HG03025 (cell line): Measurements from ENCODE around the gene AMER3.
A peak's percentile ranks its signal among the peaks of the same experiment; 100 is the strongest.

ENCODE experiments used
- ATAC-seq: cut with Tn5 transposase; IDR thresholded peaks from one replicate; pipeline ENCODE4 v1.9.1; 2021; ENCODE audit warnings: mild to moderate bottlenecking, moderate library complexity; ENCODE audit not compliant: unreplicated experiment, low FRiP score

The AMER3 gene

DNA sequence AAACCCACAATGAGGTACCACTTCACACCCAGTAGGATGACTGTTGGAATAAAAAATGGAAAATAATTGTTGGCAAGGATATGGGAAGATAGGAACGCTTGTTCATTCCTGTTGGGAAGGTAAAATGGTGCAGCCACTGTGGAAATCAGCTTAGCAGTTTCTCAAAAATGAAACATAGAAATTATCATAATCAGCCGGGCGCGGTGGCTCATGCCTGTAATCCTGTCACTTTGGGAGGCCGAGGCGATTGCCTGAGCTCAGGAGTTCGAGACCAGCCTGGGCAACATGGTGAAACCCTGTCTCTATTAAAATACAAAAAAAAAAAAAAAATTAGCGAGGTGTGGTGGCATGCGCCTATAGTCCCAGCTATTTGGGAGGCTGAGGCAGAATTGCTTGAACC, 23.4 kb downstream of the AMER3 start:
- ATAC-seq = no peak

DNA sequence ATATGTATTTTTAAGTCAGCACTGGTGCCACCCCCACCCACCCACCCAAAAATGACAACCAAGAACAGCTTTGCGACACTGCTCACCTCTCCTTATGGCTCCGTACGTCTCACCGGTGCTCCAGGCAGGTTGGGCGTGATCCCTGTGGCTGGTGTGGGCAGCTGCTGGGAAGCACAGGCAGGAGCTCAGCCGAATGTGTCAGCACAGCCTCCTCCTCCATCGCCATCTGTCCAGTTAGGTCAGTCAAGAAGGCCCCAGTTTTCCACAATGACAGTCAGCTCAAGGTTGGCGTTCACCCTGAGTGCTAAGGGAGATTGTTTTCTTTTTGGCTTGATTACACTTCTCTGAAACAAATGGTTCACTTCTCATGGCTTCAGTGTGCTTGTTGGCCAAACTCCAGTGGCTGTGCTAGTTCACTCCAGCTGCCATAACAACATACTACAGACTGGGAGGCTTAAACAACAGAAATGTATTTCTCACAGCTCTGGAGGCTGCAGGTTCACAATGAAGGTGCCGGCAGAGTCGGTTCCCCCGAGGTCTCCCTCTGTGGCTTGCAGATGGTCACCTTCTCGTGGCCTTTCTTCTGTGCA, 30.2 kb downstream of the AMER3 start:
- no peak for ATAC-seq

DNA sequence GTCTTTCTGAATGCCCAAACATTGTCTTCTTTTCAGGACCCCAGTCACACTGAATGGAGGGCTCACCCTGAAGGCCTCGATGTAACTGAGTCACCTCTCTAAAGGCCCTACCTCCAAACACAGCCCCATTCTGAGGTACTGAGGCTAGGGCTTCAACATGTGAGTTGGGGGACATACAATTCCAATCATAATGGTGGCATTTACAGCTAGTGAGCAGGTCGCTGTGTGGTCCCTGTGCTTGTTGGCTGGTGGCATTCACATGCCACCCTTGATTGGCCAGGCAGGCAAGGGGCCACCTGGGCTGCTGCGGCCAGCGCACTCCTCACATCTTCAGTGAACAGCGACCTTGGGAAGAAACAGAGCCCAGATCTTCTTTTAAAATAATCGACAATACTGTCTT, 30.7 kb downstream of the AMER3 start:
- ATAC-seq = no peak

DNA sequence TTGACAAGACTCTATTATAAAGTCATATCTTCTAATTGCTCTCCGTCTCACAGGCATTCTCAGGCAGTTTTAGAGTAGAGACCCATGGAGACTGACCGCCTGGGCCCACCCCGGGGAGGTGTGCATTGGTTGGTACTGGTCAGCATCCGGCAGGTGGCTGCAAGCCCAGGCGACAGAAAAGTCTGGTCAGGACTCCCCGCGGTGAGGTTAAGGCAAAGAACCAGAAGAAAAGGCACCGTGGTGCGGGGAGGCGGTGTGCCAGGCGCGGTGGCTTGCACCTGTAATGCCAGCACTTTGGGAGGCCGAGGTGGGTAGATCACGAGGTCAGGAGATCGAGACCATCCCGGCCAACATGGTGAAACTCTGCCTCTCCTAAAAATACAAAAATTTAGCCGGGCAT, 32.5 kb downstream of the AMER3 start:
- no peak for ATAC-seq

DNA sequence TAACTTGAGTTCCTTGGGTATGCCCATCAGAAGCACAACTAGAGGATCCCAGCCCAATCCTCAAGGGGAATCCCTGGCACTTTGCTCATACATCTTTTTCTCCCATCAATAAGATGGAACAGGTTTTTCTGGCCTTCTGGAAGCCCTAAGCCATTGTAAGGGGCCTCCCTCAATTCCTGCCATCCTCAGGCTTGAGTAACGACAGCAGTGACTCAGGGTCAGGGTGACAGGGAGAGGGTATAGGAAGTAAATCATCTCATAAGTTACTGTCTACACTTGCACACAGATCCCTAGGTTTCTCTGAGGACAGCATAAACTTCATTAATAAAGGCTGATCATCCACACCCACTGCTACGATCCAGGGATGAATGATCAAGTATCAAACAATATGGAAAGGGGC, 35.0 kb downstream of the AMER3 start:
- no peak for ATAC-seq

DNA sequence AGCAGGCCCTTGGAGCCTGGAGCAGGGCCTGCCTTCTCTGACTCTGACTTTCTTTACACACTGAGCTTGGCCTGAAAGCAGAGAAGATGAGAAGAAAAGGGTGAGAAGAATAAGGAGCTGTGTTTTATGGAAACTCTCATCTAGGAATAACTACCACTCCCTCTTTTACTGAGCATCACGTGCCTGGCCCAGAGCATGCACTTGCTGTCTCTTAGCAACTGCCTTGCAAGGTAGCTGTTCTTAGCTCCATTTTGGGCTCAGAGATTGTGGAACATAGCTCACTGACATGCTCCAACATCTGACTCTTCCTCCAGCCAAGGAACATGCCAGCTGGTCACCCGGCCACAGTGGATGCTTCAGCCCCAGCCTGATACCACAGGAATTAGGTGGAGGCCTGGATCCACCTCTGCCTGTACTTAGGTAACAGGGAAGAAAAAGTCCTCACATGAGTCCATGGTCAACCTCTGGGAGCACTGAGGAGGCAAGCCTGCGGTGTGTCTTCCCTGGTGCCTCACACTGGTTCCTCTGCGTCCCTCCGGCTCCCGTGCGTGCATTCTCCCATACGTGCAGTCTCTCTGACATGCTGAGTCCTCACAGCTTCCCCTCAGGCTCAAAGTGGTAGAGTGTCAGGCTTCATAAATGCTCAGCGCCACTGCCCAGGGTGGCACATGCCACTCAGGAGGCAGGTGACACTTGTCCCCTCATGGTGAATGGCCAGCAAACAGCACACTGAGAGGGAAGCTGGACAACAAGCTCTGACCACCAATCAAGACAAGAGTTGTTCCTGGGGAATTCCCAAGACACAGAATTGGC, 35.7 kb downstream of the AMER3 start:
- ATAC-seq = no peak

DNA sequence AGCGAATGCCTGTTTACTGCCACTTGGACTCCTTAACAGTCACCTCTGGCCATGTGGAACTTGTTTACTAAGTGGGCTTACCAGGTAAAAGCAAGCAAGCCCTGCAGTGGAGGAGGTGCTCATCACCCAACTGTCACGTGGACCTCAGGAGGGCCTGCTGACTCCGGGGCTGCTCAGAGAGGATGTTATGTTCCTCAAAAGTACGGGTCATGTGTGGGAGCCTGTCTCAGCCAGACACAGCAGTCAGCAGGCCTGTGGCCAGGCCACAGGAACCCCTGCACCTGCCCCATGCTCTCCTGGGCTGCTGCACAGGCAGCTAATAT, 36.2 kb downstream of the AMER3 start:
- no peak for ATAC-seq

DNA sequence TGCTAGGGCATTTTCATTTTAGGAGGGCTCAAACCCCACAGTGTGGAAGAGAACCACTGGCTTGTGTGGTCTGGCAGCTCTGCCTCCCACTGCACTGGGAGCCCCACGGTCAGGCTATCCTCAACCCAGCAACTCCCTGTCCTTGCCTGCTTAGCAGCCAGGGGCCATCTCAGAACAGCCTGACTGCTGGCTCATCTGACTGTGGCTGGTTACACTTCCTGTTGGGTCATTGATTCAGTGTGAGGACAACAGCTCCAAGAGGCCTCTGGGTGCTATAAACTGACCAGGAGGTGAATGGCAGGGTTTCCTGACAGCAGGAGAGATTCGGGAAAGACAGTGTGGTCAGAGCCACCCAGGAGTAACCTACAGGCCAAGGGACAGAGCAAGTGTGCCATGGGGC, 40.1 kb downstream of the AMER3 start:
- no peak for ATAC-seq

DNA sequence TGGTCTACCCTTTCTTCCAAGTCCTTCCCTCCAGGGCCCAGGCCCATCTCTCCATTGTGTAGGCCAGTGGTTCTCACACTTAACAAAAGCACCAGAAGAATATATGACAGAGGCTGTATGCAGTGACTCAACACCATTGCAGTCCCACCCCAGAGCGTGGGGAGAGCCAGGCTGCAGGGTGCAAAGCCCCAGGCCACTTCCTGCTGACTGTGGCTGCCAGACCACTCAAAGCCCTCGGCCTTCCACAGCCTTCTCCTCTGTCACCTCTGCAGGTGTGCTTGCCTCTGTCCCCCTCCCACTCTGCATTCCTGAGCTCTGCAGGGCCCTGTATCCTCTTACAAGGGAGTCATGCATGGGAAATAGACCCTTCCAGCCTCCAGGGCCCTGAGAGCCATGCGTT, 41.0 kb downstream of the AMER3 start:
- no peak for ATAC-seq

DNA sequence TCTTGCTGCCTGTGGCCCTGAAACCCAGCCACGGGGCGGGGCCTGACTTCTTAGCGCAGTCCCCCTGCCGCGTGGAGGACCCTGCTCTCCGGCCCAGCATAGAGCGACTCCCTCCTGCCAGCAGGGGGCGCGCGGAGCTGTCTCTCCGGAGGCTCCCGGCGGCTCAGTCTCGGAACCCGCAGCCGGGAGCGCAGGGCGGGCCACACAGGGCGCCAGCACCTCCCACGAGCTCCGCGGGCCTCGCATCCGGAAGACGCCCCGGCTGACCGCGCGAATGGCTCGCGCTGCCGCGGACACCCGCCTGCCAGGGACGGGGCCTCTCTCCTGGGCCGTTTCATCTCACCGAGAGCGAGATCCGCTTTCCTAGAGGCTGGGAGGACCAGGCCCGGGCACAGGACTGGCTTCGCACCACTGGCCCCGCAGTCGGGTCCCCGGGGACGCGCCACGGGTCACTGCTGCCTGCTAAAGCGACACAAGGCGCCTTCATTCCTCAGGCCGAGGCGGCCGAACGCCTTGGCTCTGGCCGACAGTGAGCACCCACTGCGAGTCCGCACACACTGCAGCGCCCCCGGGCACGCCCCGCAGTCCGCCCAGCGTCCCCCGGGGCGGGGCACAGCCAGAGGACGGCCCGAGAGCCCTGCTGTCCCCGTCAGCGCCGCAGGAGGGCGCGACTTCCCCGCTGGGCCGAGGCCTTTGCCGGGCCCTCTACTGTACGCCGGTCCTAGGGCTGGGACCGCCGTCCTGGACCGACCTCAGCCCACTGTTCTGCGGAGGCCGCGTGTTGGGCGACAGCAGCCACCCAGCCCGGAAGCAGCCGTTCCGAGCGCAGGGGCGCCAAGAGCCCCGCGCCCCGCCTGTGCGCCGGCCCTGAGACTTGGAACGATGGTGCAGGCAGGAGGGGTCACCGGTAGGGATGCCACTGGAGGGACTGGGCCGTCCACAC, 42.4 kb downstream of the AMER3 start:
- peak; percentile 96 for ATAC-seq

DNA sequence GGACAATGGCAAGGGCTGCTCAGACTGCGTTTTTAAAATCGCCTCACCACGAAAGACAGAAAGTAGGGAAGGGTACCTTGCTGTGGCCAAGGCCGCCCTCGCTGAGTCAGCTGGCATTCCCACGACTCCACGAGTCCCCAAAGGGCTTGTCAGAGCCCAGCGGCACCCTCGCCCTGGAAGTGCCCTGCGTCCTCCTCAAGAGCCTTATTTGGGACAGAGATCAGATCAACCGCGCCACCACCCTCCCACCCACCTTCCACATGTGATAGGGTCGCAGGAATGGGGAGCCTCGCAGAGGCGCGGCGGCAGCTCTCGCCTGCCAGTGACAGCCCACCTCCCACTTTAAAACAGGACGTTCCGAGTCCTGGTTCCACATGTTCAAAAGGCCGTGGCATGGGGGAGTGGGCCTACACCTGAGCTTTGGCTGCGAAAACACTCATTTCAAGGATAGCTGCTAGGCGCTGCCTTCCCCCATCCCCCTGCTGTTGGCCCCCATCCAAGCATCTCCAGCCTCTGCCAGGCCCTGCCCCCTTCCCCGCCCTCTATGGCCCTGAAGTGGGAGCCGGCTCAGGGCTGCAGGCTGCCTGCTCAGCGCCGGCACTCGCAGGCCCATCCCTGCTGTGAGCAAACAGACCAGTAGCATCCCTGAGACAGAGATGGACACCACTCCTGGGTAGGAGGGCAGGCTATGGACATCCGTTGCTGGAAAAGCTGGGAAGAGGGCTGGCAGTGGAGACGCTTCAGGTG, 43.3 kb downstream of the AMER3 start:
- ATAC-seq = no peak

DNA sequence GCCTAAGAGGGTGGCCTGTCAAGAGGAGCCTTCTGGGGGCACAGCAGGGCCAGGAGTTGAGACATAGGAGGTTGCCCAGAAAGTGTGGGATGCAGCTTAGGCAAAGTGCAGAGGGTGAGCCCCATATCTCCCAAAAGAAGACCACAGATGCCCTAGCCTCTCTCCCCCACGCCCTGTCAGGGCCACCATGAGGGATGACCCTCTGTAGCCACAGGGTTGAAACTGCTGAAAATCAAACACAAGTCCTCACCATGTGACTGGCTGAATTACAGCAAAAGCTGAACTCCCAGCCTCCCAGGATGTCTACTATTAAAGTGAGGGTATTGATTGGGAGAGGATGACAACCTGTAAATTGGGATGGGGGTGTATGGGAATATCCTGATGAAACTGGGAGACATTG, 44.0 kb downstream of the AMER3 start:
- no peak for ATAC-seq

DNA sequence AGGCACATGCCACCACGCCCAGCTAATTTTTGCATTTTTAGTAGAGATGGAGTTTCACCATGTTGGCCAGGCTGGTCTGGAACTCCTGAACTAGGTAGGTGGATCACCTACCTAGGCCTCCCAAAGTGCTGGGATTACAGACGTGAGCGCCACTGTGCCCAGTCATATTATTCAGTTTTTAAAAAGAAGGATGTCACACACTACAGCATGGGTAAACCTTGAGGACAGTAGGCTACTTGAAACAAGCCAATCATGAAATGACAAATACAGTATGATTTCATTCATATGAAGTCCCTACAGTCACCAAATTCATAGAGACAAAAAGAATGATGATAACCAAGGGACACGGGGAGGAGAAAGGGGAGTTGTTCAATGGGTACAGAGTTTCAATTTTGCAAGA, 50.3 kb downstream of the AMER3 start:
- ATAC-seq = no peak

DNA sequence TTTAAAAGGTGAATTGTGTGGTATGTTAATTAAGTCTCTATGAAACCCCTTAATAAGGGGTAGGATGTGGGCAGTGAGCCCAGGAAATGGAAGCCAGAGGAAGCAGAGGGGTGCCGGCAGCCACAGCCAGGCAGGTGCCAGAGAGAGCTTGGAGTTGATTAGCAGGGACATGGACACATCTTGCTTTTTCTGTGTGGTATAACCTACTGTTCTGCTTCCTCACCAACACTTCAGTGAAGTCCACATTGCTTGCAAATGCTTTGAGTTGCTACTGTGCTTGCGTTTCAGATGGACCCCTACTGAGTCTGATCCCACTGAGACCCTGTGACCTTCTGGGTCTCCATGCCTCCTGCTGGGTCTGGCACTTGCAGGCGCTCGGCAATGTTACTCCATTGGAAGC, 51.0 kb downstream of the AMER3 start:
- ATAC-seq = no peak

DNA sequence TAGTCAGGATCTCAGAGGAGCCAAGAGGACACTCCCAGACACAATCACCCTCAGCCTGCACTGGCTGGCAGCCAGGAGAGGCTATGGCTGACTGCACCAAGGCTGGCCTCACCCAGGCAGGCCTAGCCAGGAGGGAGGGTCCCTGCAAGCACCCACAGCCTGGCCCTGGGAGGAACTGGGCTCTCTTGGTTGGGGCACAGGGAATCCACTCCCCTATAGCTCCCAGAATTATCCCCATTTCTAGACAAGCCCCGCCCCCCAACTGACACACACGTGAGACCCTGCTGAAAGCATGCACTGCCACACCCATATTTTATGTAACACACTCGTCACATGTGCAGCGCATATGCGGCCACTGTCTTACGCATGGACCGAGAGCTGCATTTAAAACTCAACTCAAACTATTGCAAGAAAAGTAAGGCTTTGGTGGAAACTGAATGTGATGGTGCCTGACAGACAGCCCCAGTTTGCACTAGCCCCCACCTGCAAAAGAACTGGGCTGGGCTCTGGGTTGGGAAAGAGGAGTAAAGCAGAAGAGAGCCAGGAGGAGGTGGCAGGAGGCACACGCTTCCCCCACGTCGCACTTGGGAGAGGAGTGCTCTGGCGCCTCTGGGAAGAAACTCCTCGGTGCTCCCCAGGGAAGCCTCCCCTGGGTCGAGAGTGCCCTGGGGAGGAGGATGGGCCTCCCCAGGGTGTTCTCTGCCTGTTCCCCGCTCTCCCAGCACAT, 52.5 kb downstream of the AMER3 start:
- ATAC-seq = no peak

DNA sequence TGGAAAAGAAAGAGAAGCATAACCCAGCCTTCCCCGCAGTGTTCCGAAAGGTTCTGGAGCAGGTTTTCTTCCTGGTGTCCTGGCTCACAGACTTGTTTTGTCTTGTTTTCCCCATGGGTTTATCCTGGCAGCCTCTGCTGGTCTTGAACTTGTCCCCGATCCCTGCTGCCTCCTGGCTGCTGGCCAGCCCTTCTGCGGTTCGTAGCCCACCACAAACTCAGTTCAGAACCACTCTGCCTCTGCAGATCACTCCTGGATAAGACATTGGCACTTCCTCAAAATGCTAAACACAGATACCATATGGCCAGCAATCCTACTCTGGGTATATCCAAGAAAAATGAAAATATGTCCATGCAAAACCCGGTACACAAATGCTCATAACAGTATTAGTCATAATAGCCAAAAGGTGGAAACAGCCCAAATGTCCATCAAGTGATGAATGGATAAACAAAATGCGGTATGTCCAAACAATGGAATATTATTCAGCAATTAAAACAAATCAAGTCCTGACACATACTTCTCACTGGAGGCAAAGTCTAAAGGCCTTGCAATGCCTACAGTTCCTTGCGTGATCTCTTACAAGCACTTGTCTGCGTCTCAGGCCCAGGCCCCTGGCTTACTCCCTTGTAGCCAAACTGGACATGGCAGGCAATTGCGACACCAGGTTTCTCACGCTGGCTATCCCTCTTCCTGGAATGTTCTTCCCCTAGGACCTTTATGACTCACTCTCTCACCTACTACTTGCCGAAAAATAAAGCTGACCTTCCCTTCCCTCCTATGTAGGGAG, 53.3 kb downstream of the AMER3 start:
- no peak for ATAC-seq

DNA sequence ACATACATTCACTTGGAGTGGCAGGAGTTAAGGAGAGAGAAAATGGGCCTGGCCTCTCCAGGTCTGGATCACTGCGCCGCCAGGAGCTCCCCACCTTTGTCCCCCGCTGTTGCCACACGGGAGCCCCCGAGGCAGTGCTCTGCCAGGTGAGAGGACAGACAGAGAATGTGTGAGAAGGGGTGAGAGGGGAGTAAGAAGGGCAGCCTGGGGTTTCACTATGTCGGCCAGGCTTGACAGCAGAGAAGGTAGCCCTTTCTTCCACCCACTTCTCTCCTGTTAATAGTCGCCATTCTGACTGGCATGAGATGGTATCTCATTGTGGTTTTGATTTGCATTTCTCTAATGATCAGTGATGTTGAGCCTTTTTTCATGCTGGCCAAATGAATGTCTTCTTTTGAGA, 55.1 kb downstream of the AMER3 start:
- ATAC-seq = no peak

DNA sequence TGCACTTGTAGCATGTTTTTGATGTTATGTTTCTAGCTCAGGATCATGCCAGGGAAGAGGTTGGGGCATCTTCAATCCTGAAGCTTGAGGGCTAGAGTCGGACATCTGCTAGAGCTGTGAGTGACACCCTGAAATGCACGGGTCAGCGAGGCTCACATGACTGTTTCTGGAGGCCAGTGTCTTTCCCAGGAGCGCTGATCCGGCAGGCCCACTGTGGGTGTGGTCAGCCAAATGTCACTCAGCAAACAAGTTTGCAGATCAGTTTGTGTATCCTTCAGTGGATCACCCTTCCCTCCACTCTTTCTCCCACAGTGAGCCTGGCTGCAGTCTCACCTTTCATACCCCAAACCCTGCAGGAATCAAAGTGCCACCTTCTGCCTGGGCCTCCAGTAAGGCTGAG, 58.4 kb downstream of the AMER3 start:
- ATAC-seq = no peak

DNA sequence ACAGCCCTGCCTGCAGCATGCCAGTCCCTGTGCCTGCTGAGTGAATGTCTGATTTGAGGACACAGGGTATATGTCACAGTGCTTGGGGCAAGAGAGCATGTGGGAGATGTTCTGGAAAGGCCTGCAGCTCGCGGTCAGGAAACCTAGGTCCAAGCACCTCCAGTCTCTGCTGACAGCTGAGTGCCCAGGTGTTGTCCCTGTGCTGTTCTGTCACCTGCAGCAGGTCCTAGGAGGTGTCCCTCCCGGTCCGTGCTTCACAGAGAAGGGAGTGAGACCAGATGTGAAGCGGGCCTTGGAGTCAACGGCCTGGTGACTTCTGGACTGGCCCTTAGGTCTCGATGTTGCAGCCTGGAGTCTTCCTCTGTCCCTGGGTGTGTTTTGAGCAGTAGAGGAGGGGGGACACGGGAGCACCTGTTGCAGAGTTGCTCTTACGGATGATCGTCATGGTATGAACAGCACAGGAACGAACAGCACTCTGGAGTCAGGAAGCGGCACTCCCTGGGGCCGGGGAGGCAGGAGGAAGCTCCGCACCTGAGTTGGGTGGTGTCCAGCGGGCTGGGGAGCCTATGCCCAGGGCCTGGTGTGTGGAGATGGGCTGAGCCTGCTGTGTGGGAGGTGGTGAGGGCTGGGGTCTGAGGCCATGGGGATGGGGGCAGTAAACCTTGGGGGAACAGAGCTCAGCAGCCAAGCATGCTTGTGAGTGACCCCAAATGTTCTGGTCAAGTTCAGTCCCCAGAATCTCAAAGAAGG, 59.8 kb downstream of the AMER3 start:
- no peak for ATAC-seq
